Measurements from ENCODE around the gene LCN1.
"Not testable (repeated sequence)": the region's sequence is repeated elsewhere in the genome, so short reads cannot be mapped to it uniquely, and the experiment has no call there.

LCN1 gene

GRCh38 chr9:135504262-135505243 is 16.7 kb upstream of the LCN1 start:
- ATAC-seq: no peak

GRCh38 chr9:135505406-135506187 is 15.6 kb upstream of the LCN1 start:
- ATAC-seq (no peak), DNase-seq (no peak)

More at GRCh38 chr9:135504262-135505243, 16.7 kb upstream of the LCN1 start:
- DNase-seq: peak; percentile 68

GRCh38 chr9:135506327-135507103 is 14.7 kb upstream of the LCN1 start:
- no peak for ATAC-seq

GRCh38 chr9:135507104-135508035 is 13.9 kb upstream of the LCN1 start:
- no peak for ATAC-seq
- DNase-seq: no peak

More at GRCh38 chr9:135506327-135507103, 14.7 kb upstream of the LCN1 start:
- no peak for DNase-seq

GRCh38 chr9:135508211-135508820 is 12.9 kb upstream of the LCN1 start:
- ATAC-seq (no peak), DNase-seq (no peak)

GRCh38 chr9:135509458-135509857 is 11.8 kb upstream of the LCN1 start:
- ATAC-seq (no peak), DNase-seq (no peak)

GRCh38 chr9:135512241-135512603 is 9.0 kb upstream of the LCN1 start:
- DNase-seq (no peak), ATAC-seq (no peak)

GRCh38 chr9:135512904-135513303 is 8.3 kb upstream of the LCN1 start:
- no peak for ATAC-seq
- DNase-seq: no peak

GRCh38 chr9:135513351-135513846 is 7.8 kb upstream of the LCN1 start:
- ATAC-seq: no peak

GRCh38 chr9:135513906-135514305 is 7.3 kb upstream of the LCN1 start:
- ATAC-seq, DNase-seq: not testable (repeated sequence)

More at GRCh38 chr9:135513351-135513846, 7.8 kb upstream of the LCN1 start:
- DNase-seq: no peak

- no peak for ATAC-seq
- no peak for DNase-seq
Observed at GRCh38 chr9:135514342-135515082, 6.7 kb upstream of the LCN1 start.

- DNase-seq (no peak), ATAC-seq (no peak)
Observed at GRCh38 chr9:135515083-135515951, 5.9 kb upstream of the LCN1 start.

- DNase-seq (no peak), ATAC-seq (peak; percentile 28)
Observed at GRCh38 chr9:135516132-135516860, 4.9 kb upstream of the LCN1 start.

GRCh38 chr9:135517407-135517822 is 3.8 kb upstream of the LCN1 start:
- no peak for ATAC-seq
- no peak for DNase-seq

- DNase-seq: no peak
- no peak for ATAC-seq
Observed at GRCh38 chr9:135519179-135519971, 1.9 kb upstream of the LCN1 start.

GRCh38 chr9:135521608-135522095 is 412 bp downstream of the LCN1 start:
- ATAC-seq: no peak
- no peak for DNase-seq
